CD8-positive, alpha-beta memory T cell (primary cell): ENCODE data around the gene GAREM1. TPM values are rescaled to one million over a fixed set of nuclear protein-coding genes. Genes with fewer than 3 reads are reported as not detected.

Experiments
- CTCF ChIA-PET: fragments of 350-600 bp; sonication (Branson Sonifier 250); formaldehyde crosslinking; loops from one replicate; lab custom pipeline; 2021; ENCODE audit warnings: antibody characterized with exemption; lab: Charles Lee
- POLR2A ChIA-PET: fragments of 350-600 bp; sonication (Branson Sonifier 250); formaldehyde crosslinking; loops from one replicate; lab custom pipeline; 2021; ENCODE audit warnings: antibody characterized with exemption; lab: Charles Lee
- DNase-seq, 5 donors: peaks; one replicate each; pipeline versions ENCODE4 v3.0.0 to v3.0.0-alpha.2; 2020 to 2022; ENCODE audit warnings: mixed read lengths in 1 of 5
- H3K27ac ChIP-seq: one replicate; pipeline ENCODE4 v1.7.0; 2013; ENCODE audit warnings: low read depth, mild to moderate bottlenecking, low read length, moderate library complexity
- H3K27me3 ChIP-seq: 2 replicates; pipeline ENCODE4 v1.7.0; 2013; ENCODE audit warnings: low read length, mild to moderate bottlenecking; ENCODE audit not compliant: insufficient read depth, poor library complexity, severe bottlenecking
- H3K36me3 ChIP-seq: 2 replicates; pipeline ENCODE4 v1.7.0; 2013; ENCODE audit warnings: mild to moderate bottlenecking, low read length, moderate library complexity; ENCODE audit not compliant: insufficient read depth
- H3K4me1 ChIP-seq: 2 replicates; pipeline ENCODE4 v1.7.0; 2013; ENCODE audit warnings: mild to moderate bottlenecking, low read length, moderate library complexity; ENCODE audit not compliant: insufficient read depth
- H3K4me3 ChIP-seq: 2 replicates; pipeline ENCODE4 v1.7.0; 2013; ENCODE audit warnings: mild to moderate bottlenecking, low read length
- H3K9me3 ChIP-seq: 2 replicates; pipeline ENCODE4 v1.7.0; 2013; ENCODE audit warnings: mild to moderate bottlenecking, low read length
- H3K27ac Mint-ChIP-seq, 8 donors: one replicate each; pipeline ENCODE4 v1.8.0; 2020 to 2021; ENCODE audit warnings: mixed read lengths in 8 of 8, mild to moderate bottlenecking in 6 of 8, inconsistent platforms in 3 of 8, moderate library complexity in 3 of 8
- H3K27me3 Mint-ChIP-seq, 2 donors: one replicate each; pipeline ENCODE4 v1.8.0; 2020 to 2021; ENCODE audit warnings: mixed read lengths in 2 of 2, mild to moderate bottlenecking in 1 of 2, moderate library complexity in 1 of 2
- H3K36me3 Mint-ChIP-seq, 3 donors: one replicate each; pipeline ENCODE4 v1.8.0; 2020 to 2021; ENCODE audit warnings: mixed read lengths in 3 of 3, inconsistent platforms in 1 of 3, mild to moderate bottlenecking in 1 of 3
- H3K4me1 Mint-ChIP-seq, 3 donors: one replicate each; pipeline ENCODE4 v1.8.0; 2020 to 2021; ENCODE audit warnings: mixed read lengths in 3 of 3, inconsistent platforms in 1 of 3, mild to moderate bottlenecking in 1 of 3
- H3K4me3 Mint-ChIP-seq, 7 donors: one replicate each; pipeline ENCODE4 v1.8.0; 2020 to 2021; ENCODE audit warnings: mixed read lengths in 7 of 7, mild to moderate bottlenecking in 6 of 7, moderate library complexity in 4 of 7, inconsistent platforms in 2 of 7
- H3K9me3 Mint-ChIP-seq, 5 donors: one replicate each; pipeline ENCODE4 v1.8.0; 2020 to 2022; ENCODE audit warnings: mixed read lengths in 5 of 5, mild to moderate bottlenecking in 3 of 5, moderate library complexity in 2 of 5, inconsistent platforms in 1 of 5
- polyA plus RNA-seq: library from polyadenylated mRNA; unstranded; fragments of 300-500 nt; fragmentation: Illumina TruSeq; gene quantifications from one replicate; pipeline ENCODE4 v1.2.3, GENCODE V29; 2021
- total RNA-seq, 2 experiments: library from RNA; stranded (reverse); gene quantifications; one replicate each; pipeline ENCODE4 v1.2.3, GENCODE V29; 2021

Gene GAREM1
- total and polyA plus RNA-seq, 3 experiments from 2014 or later = not detected

- POLR2A ChIA-PET = no interaction called here
Measured at GRCh38 chr18:32469691-32470459, 807 bp downstream of the GAREM1 start.

DNA sequence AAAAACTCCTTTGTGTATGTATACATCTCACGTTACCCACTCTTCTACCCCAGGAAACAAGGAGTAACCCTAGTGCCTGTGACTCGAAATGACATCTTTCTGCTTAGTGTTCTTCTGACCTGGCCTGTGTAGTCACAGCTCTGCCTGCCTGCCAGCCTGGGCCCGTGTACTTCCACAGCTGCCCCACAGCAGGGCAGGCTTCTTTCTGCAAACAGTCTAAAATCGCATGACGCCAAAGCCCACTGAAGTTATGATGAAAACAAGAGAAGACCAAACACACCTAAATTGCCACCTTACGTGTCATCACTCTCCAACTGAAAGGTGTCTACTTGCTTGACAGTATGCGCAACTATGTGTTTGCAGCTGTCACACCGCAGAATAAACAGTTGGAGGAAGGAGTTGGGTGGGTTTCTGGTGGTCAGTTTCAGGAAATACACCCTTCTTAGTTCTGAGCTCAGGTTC, 1.5 kb downstream of the GAREM1 start:
- H3K27ac ChIP-seq = no peak overlapping the region
- Mint-ChIP-seq H3K27ac (peak overlapping the region in 2 of 8 donors; percentile 20 to 29), H3K9me3 (peaks cover 0 to 4% (median 0%) of the 10 kb centered on the region in 5 donors), H3K36me3 (peaks cover 0 to 2% (median 0%) of the 10 kb centered on the region in 3 donors), H3K4me3 (peak overlapping the region; percentile 73 to 91 (median 77)), H3K27me3 (peaks cover 30 to 49% of the 10 kb centered on the region in 2 donors), H3K4me1 (peaks cover 26 to 39% (median 34%) of the 10 kb centered on the region in 3 donors)
- H3K36me3 ChIP-seq = no peaks in the 10 kb centered on the region
- POLR2A ChIA-PET = no interaction called here
- peak overlapping the region; percentile 35 for H3K4me3 ChIP-seq
- H3K4me1 ChIP-seq = peaks cover 13% of the 10 kb centered on the region
- peaks cover 18% of the 10 kb centered on the region for H3K27me3 ChIP-seq
- no peaks in the 10 kb centered on the region for H3K9me3 ChIP-seq
- DNase-seq = no peak
- CTCF ChIA-PET = no interaction called here

More at GRCh38 chr18:32469691-32470459, 807 bp downstream of the GAREM1 start:
- Histone ChIP-seq H3K4me3 (peak overlapping the region; percentile 35), H3K36me3 (no peaks in the 10 kb centered on the region), H3K27me3 (peaks cover 18% of the 10 kb centered on the region), H3K4me1 (peaks cover 13% of the 10 kb centered on the region), H3K9me3 (no peaks in the 10 kb centered on the region), H3K27ac (no peak overlapping the region)
- CTCF ChIA-PET = interaction anchor here (1.5 kb wide), 1 partner anchor 527 kb away, joined by 3 read pairs; the partner anchor contains the start of gene TRAPPC8
- DNase-seq = peak in 1 of 5 donors; percentile 10
- peaks cover 0 to 4% (median 0%) of the 10 kb centered on the region in 5 donors for H3K9me3 Mint-ChIP-seq
- H3K4me3 Mint-ChIP-seq = peak overlapping the region; percentile 73 to 91 (median 77)
- H3K4me1 Mint-ChIP-seq = peaks cover 26 to 39% (median 34%) of the 10 kb centered on the region in 3 donors
- peaks cover 30 to 42% of the 10 kb centered on the region in 2 donors for H3K27me3 Mint-ChIP-seq
- peak overlapping the region in 2 of 8 donors; percentile 31 to 58 for H3K27ac Mint-ChIP-seq
- peaks cover 0 to 2% (median 0%) of the 10 kb centered on the region in 3 donors for H3K36me3 Mint-ChIP-seq

GRCh38 chr18:32468147-32468845, 2.4 kb downstream of the GAREM1 start:
- H3K36me3 ChIP-seq = no peaks in the 10 kb centered on the region
- Mint-ChIP-seq H3K27ac (no peak overlapping the region), H3K9me3 (peaks cover 0 to 3% (median under 1%) of the 10 kb centered on the region in 5 donors), H3K4me3 (peak overlapping the region in 4 of 7 donors; percentile 18 to 61 (median 34)), H3K36me3 (peaks cover 0 to 2% (median 0%) of the 10 kb centered on the region in 3 donors), H3K4me1 (peaks cover 26 to 38% (median 34%) of the 10 kb centered on the region in 3 donors), H3K27me3 (peaks cover 31 to 52% of the 10 kb centered on the region in 2 donors)
- H3K4me1 ChIP-seq = peaks cover 13% of the 10 kb centered on the region
- no peaks in the 10 kb centered on the region for H3K9me3 ChIP-seq
- DNase-seq = no peak
- POLR2A ChIA-PET = no interaction called here
- H3K4me3 ChIP-seq = no peak overlapping the region
- CTCF ChIA-PET = no interaction called here
- no peak overlapping the region for H3K27ac ChIP-seq
- H3K27me3 ChIP-seq = peaks cover 18% of the 10 kb centered on the region

DNA sequence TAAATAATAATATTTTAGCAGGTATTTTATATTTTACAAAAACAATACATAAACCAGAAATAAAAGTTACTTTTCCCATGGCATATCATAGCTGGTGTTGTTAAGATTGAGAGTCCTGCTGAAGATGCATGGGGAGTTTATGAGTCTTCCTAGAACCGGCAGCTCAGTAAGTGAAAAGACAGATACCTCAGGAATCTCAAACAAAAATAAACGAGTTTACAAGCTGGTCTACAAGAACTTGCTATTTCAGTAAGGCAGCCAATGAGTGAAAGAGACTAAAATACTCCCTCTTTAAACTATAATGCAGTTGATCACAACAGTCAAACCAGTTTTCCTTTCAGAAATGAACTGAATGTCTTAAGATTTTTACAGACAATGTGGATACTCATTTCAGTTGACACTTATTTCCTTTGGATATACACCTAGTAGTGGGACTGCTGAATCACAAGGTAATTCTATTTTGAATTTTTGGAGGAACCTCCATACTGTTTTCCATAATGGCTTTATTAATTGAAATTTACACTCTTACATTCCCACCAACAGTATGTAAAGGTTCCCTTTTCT, 8.9 kb downstream of the GAREM1 start:
- H3K4me1 Mint-ChIP-seq = no peaks in the 10 kb centered on the region
- H3K36me3 ChIP-seq = no peaks in the 10 kb centered on the region
- H3K9me3 Mint-ChIP-seq = peaks cover 0 to 3% (median 0%) of the 10 kb centered on the region in 5 donors
- peaks cover 16 to 50% of the 10 kb centered on the region in 2 donors for H3K27me3 Mint-ChIP-seq
- no peak overlapping the region for H3K4me3 ChIP-seq
- POLR2A ChIA-PET = no interaction called here
- no peaks in the 10 kb centered on the region for H3K4me1 ChIP-seq
- DNase-seq = no peak
- no peaks in the 10 kb centered on the region for H3K9me3 ChIP-seq
- no peaks in the 10 kb centered on the region for H3K36me3 Mint-ChIP-seq
- no peak overlapping the region for H3K27ac ChIP-seq
- H3K27me3 ChIP-seq = peaks cover 10% of the 10 kb centered on the region
- H3K27ac Mint-ChIP-seq = no peak overlapping the region
- CTCF ChIA-PET = no interaction called here
- H3K4me3 Mint-ChIP-seq = no peak overlapping the region

DNA sequence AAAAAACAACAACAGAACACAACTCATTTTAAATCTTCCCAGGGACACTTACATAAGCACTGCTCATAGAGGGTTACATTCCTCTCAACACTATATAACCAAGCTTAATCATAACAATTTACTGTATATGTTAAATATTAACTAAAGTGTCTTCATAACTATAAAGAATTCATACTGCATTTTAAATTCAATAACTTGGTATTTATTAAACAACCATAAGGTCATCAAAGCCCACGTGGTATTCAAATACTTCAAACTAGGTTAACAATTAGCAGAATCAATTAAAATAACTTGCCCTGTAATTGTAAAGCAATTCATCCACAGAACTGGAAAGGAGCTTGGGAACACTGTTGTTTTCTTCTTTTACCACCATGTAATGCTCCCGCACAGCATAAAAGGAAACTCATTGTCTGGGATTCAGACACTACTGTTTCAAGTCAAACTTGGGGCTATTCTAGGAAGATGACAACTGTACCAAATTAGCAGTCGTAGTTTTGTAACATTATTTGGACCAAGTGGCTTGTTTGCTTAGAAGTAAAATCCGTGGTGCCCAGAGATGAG, 10.4 kb downstream of the GAREM1 start:
- Mint-ChIP-seq H3K27ac (no peak overlapping the region), H3K4me1 (no peaks in the 10 kb centered on the region), H3K36me3 (no peaks in the 10 kb centered on the region), H3K9me3 (peaks cover 0 to 3% (median 0%) of the 10 kb centered on the region in 5 donors), H3K27me3 (peaks cover 14 to 50% of the 10 kb centered on the region in 2 donors), H3K4me3 (no peak overlapping the region)
- DNase-seq = no peak
- Histone ChIP-seq H3K36me3 (no peaks in the 10 kb centered on the region), H3K27ac (no peak overlapping the region), H3K9me3 (no peaks in the 10 kb centered on the region), H3K27me3 (peaks cover 3% of the 10 kb centered on the region), H3K4me1 (no peaks in the 10 kb centered on the region), H3K4me3 (no peak overlapping the region)
- POLR2A ChIA-PET = no interaction called here
- CTCF ChIA-PET = no interaction called here

DNA sequence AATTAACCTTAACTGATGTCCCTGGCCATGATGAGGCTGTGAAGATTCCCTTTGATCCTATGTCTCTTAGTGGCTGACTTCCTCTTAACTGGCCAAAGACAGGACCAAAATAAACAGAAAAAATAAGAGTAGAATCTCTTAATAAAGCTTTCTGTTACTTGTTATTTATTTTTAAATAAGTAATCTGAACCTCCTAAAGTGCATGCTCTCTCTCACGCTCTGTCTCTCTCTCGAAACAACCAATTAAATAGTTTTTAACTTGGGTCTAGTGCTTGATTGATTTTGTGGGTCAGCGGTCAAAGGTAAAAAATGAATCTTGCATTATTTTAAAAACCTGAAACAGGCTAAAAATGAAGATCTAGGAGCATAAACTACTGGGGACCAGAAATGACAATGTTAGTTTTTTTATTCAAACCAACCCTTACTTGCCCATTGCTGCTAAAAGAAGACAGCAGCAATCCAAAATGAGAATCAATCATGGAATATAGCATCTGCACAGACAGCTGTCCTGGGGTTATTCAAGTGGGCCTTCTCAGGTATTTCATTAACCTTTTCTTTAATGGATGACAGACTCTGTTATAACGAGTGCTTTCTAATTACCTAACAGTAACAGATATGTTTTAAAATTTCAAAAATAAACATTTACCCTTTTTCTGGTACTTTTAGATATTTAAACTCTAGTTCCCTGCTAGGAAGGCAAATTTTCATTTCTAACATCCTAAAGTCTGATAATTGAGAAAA, 11.2 kb downstream of the GAREM1 start:
- no peak overlapping the region for H3K4me3 ChIP-seq
- no peak for DNase-seq
- no peaks in the 10 kb centered on the region for H3K9me3 ChIP-seq
- ChIA-PET POLR2A (no interaction called here), CTCF (no interaction called here)
- H3K36me3 ChIP-seq = no peaks in the 10 kb centered on the region
- H3K27me3 Mint-ChIP-seq = peaks cover 14 to 51% of the 10 kb centered on the region in 2 donors
- no peaks in the 10 kb centered on the region for H3K4me1 ChIP-seq
- no peak overlapping the region for H3K4me3 Mint-ChIP-seq
- no peak overlapping the region for H3K27ac Mint-ChIP-seq
- no peaks in the 10 kb centered on the region for H3K36me3 Mint-ChIP-seq
- no peak overlapping the region for H3K27ac ChIP-seq
- H3K4me1 Mint-ChIP-seq = no peaks in the 10 kb centered on the region
- no peaks in the 10 kb centered on the region for H3K27me3 ChIP-seq
- peaks cover 0 to 3% (median 0%) of the 10 kb centered on the region in 5 donors for H3K9me3 Mint-ChIP-seq

- Histone ChIP-seq H3K4me3 (no peak overlapping the region), H3K9me3 (no peaks in the 10 kb centered on the region), H3K27ac (no peak overlapping the region), H3K36me3 (no peaks in the 10 kb centered on the region), H3K4me1 (no peaks in the 10 kb centered on the region), H3K27me3 (no peaks in the 10 kb centered on the region)
- ChIA-PET CTCF (no interaction called here), POLR2A (no interaction called here)
- H3K27ac Mint-ChIP-seq = no peak overlapping the region
- H3K27me3 Mint-ChIP-seq = peaks cover 6 to 53% of the 10 kb centered on the region in 2 donors
- H3K4me1 Mint-ChIP-seq = no peaks in the 10 kb centered on the region
- no peak overlapping the region for H3K4me3 Mint-ChIP-seq
- peaks cover 0 to 2% (median 0%) of the 10 kb centered on the region in 5 donors for H3K9me3 Mint-ChIP-seq
- no peak for DNase-seq
- no peaks in the 10 kb centered on the region for H3K36me3 Mint-ChIP-seq
Measured at GRCh38 chr18:32455361-32455760, 15.3 kb downstream of the GAREM1 start.
